GM12878 (cell line): ENCODE results near the gene GSG1L. TPM values are rescaled to one million over a fixed set of nuclear protein-coding genes. Genes with fewer than 3 reads are reported as not detected.

Experiments
- ATAC-seq: fragments of 200-7000 bp; cut with Tn5 transposase; 3 replicates; pipeline ENCODE4 v1.9.1; 2020; ENCODE audit warnings: mild to moderate bottlenecking, moderate library complexity
- BruUV-seq: library from RNA; stranded (reverse); fragments of 400-500 nt; replicated peaks from 2 replicates; lab custom pipeline; 2021; lab: Mats Ljungman, UMichigan
- CTCF ChIA-PET: fragments of 300-600 bp; sonication (Branson Sonifier 250); formaldehyde crosslinking; extraction: SDS; loops from one replicate; lab custom pipeline; 2021; ENCODE audit warnings: inconsistent platforms; lab: Yijun Ruan, JAX
- POLR2A ChIA-PET: fragments of 350-600 bp; formaldehyde crosslinking; extraction: SDS; loops from one replicate; lab custom pipeline; 2021; ENCODE audit warnings: inconsistent platforms; lab: Charles Lee
- RAD21 ChIA-PET: fragments of 300-600 bp; sonication (Branson Sonifier 250); formaldehyde crosslinking; loops from one replicate; lab custom pipeline; 2023; ENCODE audit warnings: antibody characterized with exemption; ENCODE audit not compliant: unreplicated experiment; lab: Charles Lee
- SMC1A ChIA-PET: fragments of 300-600 bp; sonication (Branson Sonifier 250); formaldehyde crosslinking; loops from one replicate; lab custom pipeline; 2023; ENCODE audit not compliant: unreplicated experiment, uncharacterized antibody; lab: Charles Lee
- DNase-seq: peaks from one replicate; pipeline ENCODE4 v3.0.0-alpha.2; 2011; ENCODE audit warnings: low read depth, low spot score
- FAIRE-seq: peaks from 3 replicates; lab custom pipeline; 2011; peaks lifted over from hg19 to GRCh38; lab: Jason Lieb, UNC
- H2AFZ ChIP-seq: 2 replicates; pipeline ENCODE4 v1.6.0; 2011; ENCODE audit warnings: low read depth, low read length, control low read depth; ENCODE audit not compliant: control insufficient read depth
- H3K27ac ChIP-seq: 2 replicates; pipeline ENCODE4 v1.5.1; 2011; ENCODE audit warnings: control low read depth; ENCODE audit not compliant: control insufficient read depth, insufficient read depth
- H3K27me3 ChIP-seq, 2 experiments: replicated peaks in 1 of 2; 2 replicates each; pipeline versions ENCODE4 v1.6.0 to v1.6.1; 2011; ENCODE audit warnings: low read length in 1 of 2; ENCODE audit not compliant: control insufficient read depth in 2 of 2, insufficient read depth in 2 of 2
- H3K36me3 ChIP-seq, 2 experiments: 2 replicates each; pipeline ENCODE4 v1.5.1; 2011; ENCODE audit warnings: low read length in 1 of 2; ENCODE audit not compliant: control insufficient read depth in 2 of 2, insufficient read depth in 2 of 2
- H3K4me1 ChIP-seq: 2 replicates; pipeline ENCODE4 v1.6.1; 2011; ENCODE audit warnings: mild to moderate bottlenecking, low read length, moderate library complexity, mixed read lengths; ENCODE audit not compliant: control insufficient read depth, insufficient read depth
- H3K4me2 ChIP-seq: 2 replicates; pipeline ENCODE4 v1.6.0; 2011; ENCODE audit warnings: control low read depth; ENCODE audit not compliant: control insufficient read depth, insufficient read depth
- H3K4me3 ChIP-seq: fragments of 200-600 bp; sonication (generic); 2 replicates; pipeline ENCODE4 v1.5.1; 2016
- H3K79me2 ChIP-seq: 2 replicates; pipeline ENCODE4 v1.6.0; 2011; ENCODE audit warnings: low read length; ENCODE audit not compliant: control insufficient read depth, insufficient read depth
- H3K9ac ChIP-seq: 2 replicates; pipeline ENCODE4 v1.8.0; 2011; ENCODE audit warnings: low read length, control low read depth, mixed read lengths; ENCODE audit not compliant: control insufficient read depth, insufficient read depth
- H3K9me3 ChIP-seq: replicated peaks from 3 replicates; pipeline ENCODE4 v1.5.1; 2011; ENCODE audit warnings: mild to moderate bottlenecking, low read length; ENCODE audit not compliant: control insufficient read depth, insufficient read depth
- H4K20me1 ChIP-seq: 2 replicates; pipeline ENCODE4 v1.6.0; 2011; ENCODE audit not compliant: control insufficient read depth, insufficient read depth
- ATF3 ChIP-seq: IDR thresholded peaks from 2 replicates; pipeline ENCODE4 v1.6.1; 2011; ENCODE audit warnings: low read depth, mild to moderate bottlenecking, low read length, moderate library complexity, borderline replicate concordance; ENCODE audit errors: extremely low read depth
- BMI1 ChIP-seq: fragments of 450-650 bp; IDR thresholded peaks from 2 replicates; pipeline ENCODE4 v1.6.1; 2016; ENCODE audit warnings: mild to moderate bottlenecking, moderate library complexity, borderline replicate concordance
- CBX5 ChIP-seq: sonication (generic); IDR thresholded peaks from 2 replicates; pipeline ENCODE4 v1.6.1; 2016; ENCODE audit warnings: low read depth, moderate library complexity, mild to moderate bottlenecking, inconsistent platforms
- E2F8 ChIP-seq: fragments of 450-650 bp; IDR thresholded peaks from 2 replicates; pipeline ENCODE4 v1.6.1; 2018; ENCODE audit warnings: mild to moderate bottlenecking, low read depth, moderate library complexity; ENCODE audit not compliant: partially characterized antibody
- EGR1 ChIP-seq, 2 experiments: IDR thresholded peaks; 1 replicate in 1 of 2; 2 replicates in 1 of 2; pipeline ENCODE4 v1.6.1; 2011 to 2012; ENCODE audit warnings: low read depth in 2 of 2, low read length in 2 of 2, borderline replicate concordance in 1 of 2, mild to moderate bottlenecking in 1 of 2, moderate library complexity in 1 of 2
- EZH2 ChIP-seq: IDR thresholded peaks from 2 replicates; pipeline ENCODE4 v1.6.1; 2012; ENCODE audit warnings: low read depth, mild to moderate bottlenecking, control low read depth, inconsistent platforms, low read length, borderline replicate concordance; ENCODE audit not compliant: control insufficient read depth
- FOS ChIP-seq: IDR thresholded peaks from 3 replicates; pipeline ENCODE4 v1.6.1; 2011; ENCODE audit warnings: borderline replicate concordance; ENCODE audit not compliant: insufficient read length; ENCODE audit errors: extremely low read depth
- HSF1 ChIP-seq: fragments of 150-350 bp; IDR thresholded peaks from 2 replicates; pipeline ENCODE4 v1.6.1; 2014; ENCODE audit warnings: mild to moderate bottlenecking, low read depth, low read length
- JUND ChIP-seq: IDR thresholded peaks from 2 replicates; pipeline ENCODE4 v1.6.1; 2012; ENCODE audit warnings: low read depth, mild to moderate bottlenecking, low read length, improper control_type of control experiment, moderate library complexity
- KDM1A ChIP-seq: fragments of 200-600 bp; sonication (generic); IDR thresholded peaks from 2 replicates; pipeline ENCODE4 v1.6.1; 2016; ENCODE audit warnings: borderline replicate concordance
- MEF2A ChIP-seq: IDR thresholded peaks from 2 replicates; pipeline ENCODE4 v1.6.1; 2011; ENCODE audit warnings: low read depth, mild to moderate bottlenecking, low read length, moderate library complexity; ENCODE audit not compliant: insufficient read depth
- MYB ChIP-seq: fragments of 150-350 bp; IDR thresholded peaks from 2 replicates; pipeline ENCODE4 v1.6.1; 2014; ENCODE audit warnings: mild to moderate bottlenecking, low read depth, low read length, borderline replicate concordance
- SMAD1 ChIP-seq: fragments of 450-650 bp; IDR thresholded peaks from 2 replicates; pipeline ENCODE4 v1.6.1; 2018; ENCODE audit warnings: mild to moderate bottlenecking, low read depth; ENCODE audit not compliant: partially characterized antibody
- ZNF217 ChIP-seq: fragments of 450-650 bp; IDR thresholded peaks from 2 replicates; pipeline ENCODE4 v1.6.1; 2017; ENCODE audit warnings: antibody characterized with exemption, mild to moderate bottlenecking
- ZNF384 ChIP-seq: IDR thresholded peaks from 2 replicates; pipeline ENCODE4 v1.6.1; 2012; ENCODE audit warnings: low read depth, mild to moderate bottlenecking, low read length, improper control_type of control experiment, borderline replicate concordance
- WGBS: methylation state at CpG from one replicate; pipeline ENCODE4 v1.1.6; 2016; ENCODE audit warnings: low lambda C conversion rate; ENCODE audit not compliant: insufficient replicate concordance, insufficient coverage; ENCODE audit errors: missing lambda C conversion rate; 5-methylcytosine and 5-hydroxymethylcytosine counted together
- in situ Hi-C: fragments of 300-500 bp; cut with MboI; formaldehyde crosslinking; loops from 9 replicates; pipeline ENCODE4 v1.14.3; 2018; ENCODE audit warnings: mixed read lengths
- intact Hi-C: fragments of 100-400 bp; cut with micrococcal nuclease; formaldehyde crosslinking; loops from one replicate; pipeline ENCODE4 v1.14.2; 2022; ENCODE audit not compliant: unreplicated experiment
- polyA plus RNA-seq, 11 experiments: library from polyadenylated mRNA; depleted of rRNA in 4 of 11; unstranded in 6 of 11; stranded (reverse) in 5 of 11; fragments of >200 nt; fragmentation: Nextera tagmentation in 4 of 11; fragmentation: Illumina TruSeq in 1 of 11; extraction: Ambion mirVana in 4 of 11; extraction: Trizol in 1 of 11; gene quantifications; 1 replicate in 1 of 11; 2 replicates in 10 of 11; pipeline versions ENCODE4 v1.2.1 to v1.2.3, GENCODE V29; 2011 to 2016; ENCODE audit warnings: inconsistent platforms in 2 of 11, missing spikeins in 2 of 11, low read depth in 1 of 11
- total RNA-seq, 4 experiments: library from RNA; depleted of rRNA in 3 of 4; stranded (reverse); fragments of >200 nt in 3 of 4; fragmentation: Illumina TruSeq in 1 of 4; extraction: Trizol in 1 of 4; gene quantifications; 2 replicates each; pipeline versions ENCODE4 v1.2.1 to v1.2.3, GENCODE V29; 2013 to 2021

Gene GSG1L
- total and polyA plus RNA-seq, 10 of the 15 experiments (the other 5 are each of a cell fraction or from before 2014, with no cell fraction given): not detected

- RAD21 ChIA-PET: no interaction called here
Measured at GRCh38 chr16:27751676-27752075, 311.8 kb downstream of the GSG1L start.

More at GRCh38 chr16:27751676-27752075, 311.8 kb downstream of the GSG1L start:
- Histone ChIP-seq H3K4me3 (no peak overlapping the region), H3K36me3 (no peaks in the 10 kb centered on the region), H3K27ac (no peak overlapping the region), H3K4me2 (no peak overlapping the region), H3K9ac (no peak overlapping the region), H4K20me1 (no peaks in the 10 kb centered on the region), H3K79me2 (no peaks in the 10 kb centered on the region), H2AFZ (no peak overlapping the region), H3K4me1 (no peaks in the 10 kb centered on the region), H3K9me3 (no peaks in the 10 kb centered on the region), H3K27me3 (no peaks in the 10 kb centered on the region)
- intact Hi-C loops: no loop called here
- in situ Hi-C loops: no loop called here
- ATAC-seq: no peak
- ChIA-PET SMC1A (no interaction called here), POLR2A (no interaction called here), CTCF (no interaction called here)
- TF ChIP-seq JUND (no peak), SMAD1 (no peak), EZH2 (no peak), KDM1A (no peak), E2F8 (no peak), ZNF217 (no peak), MEF2A (no peak), ATF3 (no peak), CBX5 (no peak), EGR1 (IDR thresholded peaks at IDR 0.05; ENCODE audit: borderline replicate concordance in 1 of 2, low read depth in 2 of 2, low read length in 2 of 2) (no peak), MYB (no peak), HSF1 (no peak), BMI1 (no peak), ZNF384 (no peak), FOS (no peak)
- FAIRE-seq: no peak
- 86% methylated on average over 9 of the region's 9 CpGs for WGBS
- no peak for DNase-seq
- no TSS peak for BruUV-seq
